Subcutaneous adipose tissue (tissue), 4 donors: ENCODE measurements around the gene VWF. TPM values are rescaled to one million over a fixed set of nuclear protein-coding genes. Genes with fewer than 3 reads are reported as not detected.

ENCODE experiments used
- total RNA-seq, 4 donors: library from RNA; depleted of rRNA; stranded (reverse); fragments of >200 nt; gene quantifications; one replicate each; pipeline ENCODE4 v1.1.0, GENCODE V29; 2016
- TF ChIP-seq, protein P1 (sequence below): fragments of 450-650 bp; IDR thresholded peaks from one replicate; pipeline ENCODE4 v1.5.1; 2016; ENCODE audit warnings: low read depth, mild to moderate bottlenecking, control low read depth, antibody characterized with exemption, moderate library complexity

Gene VWF
- total RNA-seq, 4 donors from 2014 or later = 132 to 853 (median 240) TPM

GRCh38 chr12:6104842-6105241 is 19.6 kb downstream of the VWF start:
- TF ChIP-seq, protein P1, sequence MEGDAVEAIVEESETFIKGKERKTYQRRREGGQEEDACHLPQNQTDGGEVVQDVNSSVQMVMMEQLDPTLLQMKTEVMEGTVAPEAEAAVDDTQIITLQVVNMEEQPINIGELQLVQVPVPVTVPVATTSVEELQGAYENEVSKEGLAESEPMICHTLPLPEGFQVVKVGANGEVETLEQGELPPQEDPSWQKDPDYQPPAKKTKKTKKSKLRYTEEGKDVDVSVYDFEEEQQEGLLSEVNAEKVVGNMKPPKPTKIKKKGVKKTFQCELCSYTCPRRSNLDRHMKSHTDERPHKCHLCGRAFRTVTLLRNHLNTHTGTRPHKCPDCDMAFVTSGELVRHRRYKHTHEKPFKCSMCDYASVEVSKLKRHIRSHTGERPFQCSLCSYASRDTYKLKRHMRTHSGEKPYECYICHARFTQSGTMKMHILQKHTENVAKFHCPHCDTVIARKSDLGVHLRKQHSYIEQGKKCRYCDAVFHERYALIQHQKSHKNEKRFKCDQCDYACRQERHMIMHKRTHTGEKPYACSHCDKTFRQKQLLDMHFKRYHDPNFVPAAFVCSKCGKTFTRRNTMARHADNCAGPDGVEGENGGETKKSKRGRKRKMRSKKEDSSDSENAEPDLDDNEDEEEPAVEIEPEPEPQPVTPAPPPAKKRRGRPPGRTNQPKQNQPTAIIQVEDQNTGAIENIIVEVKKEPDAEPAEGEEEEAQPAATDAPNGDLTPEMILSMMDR = no peak

GRCh38 chr12:6104027-6104426 is 20.4 kb downstream of the VWF start:
- TF ChIP-seq, protein P1 = no peak

GRCh38 chr12:6099316-6099715 is 25.2 kb downstream of the VWF start:
- TF ChIP-seq, protein P1 = no peak

GRCh38 chr12:6097411-6097810 is 27.1 kb downstream of the VWF start:
- TF ChIP-seq, protein P1 = no peak

GRCh38 chr12:6096527-6096926 is 27.9 kb downstream of the VWF start:
- TF ChIP-seq, protein P1 = no peak

DNA sequence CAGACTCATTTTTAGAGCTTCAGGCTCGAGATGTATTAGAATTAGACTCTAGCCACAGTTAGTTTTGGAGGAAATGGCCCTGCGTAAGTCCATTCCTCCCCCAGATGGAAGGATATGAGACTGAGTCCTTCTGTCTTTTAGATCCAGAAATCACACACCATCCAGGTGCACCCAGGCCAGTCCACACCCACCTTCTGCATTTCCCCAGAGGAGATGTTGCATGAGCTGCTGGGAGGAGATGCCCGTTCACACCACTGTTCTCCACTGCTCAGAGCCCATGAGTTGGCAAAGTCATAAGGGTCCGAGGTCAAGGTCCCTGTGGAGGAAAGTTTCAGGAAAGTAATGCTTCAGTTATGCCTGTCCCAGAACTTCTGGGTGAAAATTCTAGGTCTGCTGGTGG is 29.2 kb downstream of the VWF start:
- TF ChIP-seq, protein P1 = no peak

GRCh38 chr12:6093764-6094163 is 30.7 kb downstream of the VWF start:
- TF ChIP-seq, protein P1 = no peak
